Measurements from ENCODE around the gene OR2Z1.

DNA sequence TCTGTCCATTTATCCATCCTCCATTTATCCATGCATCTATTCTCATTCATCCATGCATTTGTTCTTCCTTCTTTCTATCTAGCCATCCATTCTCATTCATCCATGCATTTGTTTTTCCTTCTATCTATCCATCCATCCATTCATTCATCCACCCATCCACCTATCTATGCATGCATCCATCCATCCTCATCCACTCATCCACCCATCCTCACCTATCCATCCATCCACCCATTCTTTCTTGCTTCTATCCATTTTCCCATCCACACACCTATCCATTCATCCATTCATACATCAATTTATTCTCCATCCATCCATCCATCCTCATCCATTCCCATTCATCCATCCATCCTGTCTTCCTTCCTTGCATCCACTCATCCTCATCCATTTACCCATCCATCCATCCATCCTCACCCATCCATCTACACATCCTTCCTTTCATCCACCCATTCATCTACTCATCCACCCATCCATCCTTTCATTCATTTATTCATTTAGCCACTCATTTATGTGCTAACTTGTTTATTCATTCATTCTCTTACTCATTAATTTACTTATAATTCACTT, 43.1 kb upstream of the OR2Z1 start:
- TF ChIP-seq, protein P1, sequence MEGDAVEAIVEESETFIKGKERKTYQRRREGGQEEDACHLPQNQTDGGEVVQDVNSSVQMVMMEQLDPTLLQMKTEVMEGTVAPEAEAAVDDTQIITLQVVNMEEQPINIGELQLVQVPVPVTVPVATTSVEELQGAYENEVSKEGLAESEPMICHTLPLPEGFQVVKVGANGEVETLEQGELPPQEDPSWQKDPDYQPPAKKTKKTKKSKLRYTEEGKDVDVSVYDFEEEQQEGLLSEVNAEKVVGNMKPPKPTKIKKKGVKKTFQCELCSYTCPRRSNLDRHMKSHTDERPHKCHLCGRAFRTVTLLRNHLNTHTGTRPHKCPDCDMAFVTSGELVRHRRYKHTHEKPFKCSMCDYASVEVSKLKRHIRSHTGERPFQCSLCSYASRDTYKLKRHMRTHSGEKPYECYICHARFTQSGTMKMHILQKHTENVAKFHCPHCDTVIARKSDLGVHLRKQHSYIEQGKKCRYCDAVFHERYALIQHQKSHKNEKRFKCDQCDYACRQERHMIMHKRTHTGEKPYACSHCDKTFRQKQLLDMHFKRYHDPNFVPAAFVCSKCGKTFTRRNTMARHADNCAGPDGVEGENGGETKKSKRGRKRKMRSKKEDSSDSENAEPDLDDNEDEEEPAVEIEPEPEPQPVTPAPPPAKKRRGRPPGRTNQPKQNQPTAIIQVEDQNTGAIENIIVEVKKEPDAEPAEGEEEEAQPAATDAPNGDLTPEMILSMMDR (IDR thresholded peaks at IDR 0.05; ENCODE audit: borderline replicate concordance, extremely low read depth, low read length, poor library complexity, severe bottlenecking), result no peak
- TF ChIP-seq EZH2 (IDR thresholded peaks at IDR 0.05; ENCODE audit: borderline replicate concordance, low read depth, low read length, severe bottlenecking), result no peak
